K562 (cell line): ENCODE results near the gene N4BP2. TPM values are rescaled to one million over a fixed set of nuclear protein-coding genes. Genes with fewer than 3 reads are reported as not detected.

Experiments used
- ASH1L ChIP-seq: fragments of 450-650 bp; IDR thresholded peaks from 2 replicates; pipeline ENCODE4 v1.6.1; 2018; ENCODE audit warnings: borderline replicate concordance, mild to moderate bottlenecking, low read depth; ENCODE audit not compliant: partially characterized antibody
- BRD4 ChIP-seq: fragments of 200-600 bp; sonication (generic); IDR thresholded peaks from 2 replicates; pipeline ENCODE4 v1.6.1; 2017; ENCODE audit warnings: inconsistent platforms
- BRD9 ChIP-seq: fragments of 450-650 bp; IDR thresholded peaks from 2 replicates; pipeline ENCODE4 v1.6.1; 2018; ENCODE audit warnings: low read depth; ENCODE audit not compliant: partially characterized antibody
- BRF1 ChIP-seq: IDR thresholded peaks from 3 replicates; pipeline ENCODE4 v1.6.1; 2011; ENCODE audit warnings: borderline replicate concordance, mild to moderate bottlenecking; ENCODE audit not compliant: insufficient read length; ENCODE audit errors: extremely low read depth
- CTCFL ChIP-seq: IDR thresholded peaks from 2 replicates; pipeline ENCODE4 v1.6.1; 2011; ENCODE audit warnings: borderline replicate concordance, low read depth, mild to moderate bottlenecking, moderate library complexity, low read length; ENCODE audit not compliant: insufficient read depth, poor library complexity, severe bottlenecking
- EP300 ChIP-seq: IDR thresholded peaks from 2 replicates; pipeline ENCODE4 v1.6.1; 2012; ENCODE audit warnings: low read length, improper control_type of control experiment
- FOXP4 ChIP-seq: sonication (generic); formaldehyde crosslinking; IDR thresholded peaks from 2 replicates; pipeline ENCODE4 v1.8.0; 2022; ENCODE audit warnings: mild to moderate bottlenecking, missing genetic modification reagents, borderline replicate concordance
- HDAC3 ChIP-seq: fragments of 450-650 bp; IDR thresholded peaks from 2 replicates; pipeline ENCODE4 v1.6.1; 2018; ENCODE audit warnings: borderline replicate concordance, mild to moderate bottlenecking, moderate library complexity; ENCODE audit not compliant: partially characterized antibody
- HIVEP1 ChIP-seq: fragments of 250-450 bp; sonication (Bioruptor Pico); IDR thresholded peaks from 2 replicates; pipeline ENCODE4 v1.4.0; 2020; ENCODE audit warnings: mild to moderate bottlenecking
- IRF2 ChIP-seq: sonication (generic); formaldehyde crosslinking; IDR thresholded peaks from 2 replicates; pipeline ENCODE4 v1.8.1; 2022; ENCODE audit warnings: mild to moderate bottlenecking, missing genetic modification reagents
- NFE2 ChIP-seq: IDR thresholded peaks from 2 replicates; pipeline ENCODE4 v1.6.1; 2014; ENCODE audit warnings: antibody characterized with exemption, low read depth
- NR2F6 ChIP-seq: fragments of 450-650 bp; formaldehyde crosslinking; IDR thresholded peaks from 2 replicates; pipeline ENCODE4 v1.4.0; 2020; ENCODE audit warnings: mild to moderate bottlenecking
- SNIP1 ChIP-seq: fragments of 450-650 bp; IDR thresholded peaks from 2 replicates; pipeline ENCODE4 v1.7.1; 2017; ENCODE audit warnings: low read depth, mild to moderate bottlenecking
- SRSF3 ChIP-seq: fragments of 200-400 bp; formaldehyde crosslinking; IDR thresholded peaks from 2 replicates; pipeline ENCODE4 v1.6.1; 2016; ENCODE audit warnings: mild to moderate bottlenecking, low read length, moderate library complexity; ENCODE audit not compliant: insufficient read depth
- TCF15 ChIP-seq: fragments of 250-450 bp; sonication (Bioruptor Pico); IDR thresholded peaks from 2 replicates; pipeline ENCODE4 v1.8.0; 2022; ENCODE audit warnings: moderate library complexity, mild to moderate bottlenecking, inconsistent platforms
- TEAD1 ChIP-seq, 2 experiments: fragments of 450-650 bp in 1 of 2; sonication (generic) in 1 of 2; formaldehyde crosslinking; IDR thresholded peaks; 2 replicates each; pipeline versions ENCODE4 v1.4.0 to v1.8.0; 2020 to 2022; ENCODE audit warnings: mild to moderate bottlenecking in 2 of 2, missing genetic modification reagents in 1 of 2
- TEAD4 ChIP-seq, 2 experiments: sonication (generic) in 1 of 2; formaldehyde crosslinking in 1 of 2; IDR thresholded peaks; 2 replicates each; pipeline versions ENCODE4 v1.6.1 to v1.8.0; 2012 to 2022; ENCODE audit warnings: borderline replicate concordance in 1 of 2, inconsistent platforms in 1 of 2, low read length in 1 of 2, mild to moderate bottlenecking in 1 of 2, missing genetic modification reagents in 1 of 2
- ZKSCAN8 ChIP-seq: fragments of 200-800 bp; sonication (Bioruptor generic); IDR thresholded peaks from 2 replicates; pipeline ENCODE4 v1.6.1; 2016; ENCODE audit warnings: missing genetic modification characterization, missing compliant biosample characterization
- ZNF212 ChIP-seq: fragments of 450-650 bp; formaldehyde crosslinking; IDR thresholded peaks from 2 replicates; pipeline ENCODE4 v1.4.0; 2020; ENCODE audit warnings: mild to moderate bottlenecking
- ZNF232 ChIP-seq: sonication (generic); formaldehyde crosslinking; IDR thresholded peaks from 2 replicates; pipeline ENCODE4 v1.8.0; 2022; ENCODE audit warnings: mild to moderate bottlenecking, missing genetic modification reagents
- ZNF644 ChIP-seq: fragments of 200-800 bp; sonication (Bioruptor generic); IDR thresholded peaks from 2 replicates; pipeline ENCODE4 v1.6.1; 2016; ENCODE audit warnings: low read depth, missing genetic modification characterization, missing compliant biosample characterization
- ZNF75A ChIP-seq: fragments of 450-650 bp; formaldehyde crosslinking; IDR thresholded peaks from 2 replicates; pipeline ENCODE4 v1.4.0; 2020; ENCODE audit warnings: mild to moderate bottlenecking
- ZNF764 ChIP-seq: fragments of 250-450 bp; sonication (Bioruptor Pico); IDR thresholded peaks from 2 replicates; pipeline ENCODE4 v1.4.0; 2020; ENCODE audit warnings: low read depth, mild to moderate bottlenecking, moderate library complexity
- ZNF766 ChIP-seq: fragments of 200-800 bp; sonication (Bioruptor generic); conservative IDR thresholded peaks from 2 replicates; pipeline ENCODE4 v1.6.1; 2016; ENCODE audit warnings: missing genetic modification characterization, missing compliant biosample characterization
- ZNF785 ChIP-seq: fragments of 250-450 bp; sonication (Bioruptor Pico); IDR thresholded peaks from 2 replicates; pipeline ENCODE4 v1.4.0; 2020; ENCODE audit warnings: mild to moderate bottlenecking
- ZSCAN29 ChIP-seq: fragments of 450-650 bp; IDR thresholded peaks from 2 replicates; pipeline ENCODE4 v1.6.1; 2017
- polyA plus RNA-seq, 8 experiments: library from polyadenylated mRNA; depleted of rRNA in 4 of 8; stranded (reverse) in 5 of 8; unstranded in 3 of 8; fragments of >200 nt; fragmentation: Nextera tagmentation in 2 of 8; fragmentation: Illumina TruSeq in 1 of 8; extraction: Ambion mirVana in 2 of 8; extraction: Trizol in 1 of 8; gene quantifications; 2 replicates each; pipeline versions ENCODE4 v1.2.1 to v1.2.3, GENCODE V29; 2011 to 2014; ENCODE audit warnings: inconsistent platforms in 1 of 8, missing spikeins in 1 of 8
- total RNA-seq, 7 experiments: library from RNA; depleted of rRNA in 6 of 7; stranded (reverse); fragments of >200 nt in 6 of 7; fragmentation: Illumina TruSeq in 2 of 7; extraction: Trizol in 2 of 7; gene quantifications; 2 replicates each; pipeline versions ENCODE4 v1.2.1 to v1.2.3, GENCODE V29; 2011 to 2021; ENCODE audit warnings: low replicate concordance in 1 of 7

N4BP2 gene
- total and polyA plus RNA-seq, 9 of the 15 experiments (the other 6 are each of a cell fraction or from before 2014, with no cell fraction given) = 2.7 to 12.6 (median 7.6) TPM

- no peak for TF ChIP-seq HIVEP1
- no peak for TF ChIP-seq ASH1L
- no peak for TF ChIP-seq ZSCAN29
- TF ChIP-seq BRF1 = no peak
- TF ChIP-seq TEAD4 (IDR thresholded peaks at IDR 0.05; ENCODE audit: low read length) = no peak
- TF ChIP-seq TEAD4 (CRISPR knock-in tag; IDR thresholded peaks at IDR 0.05; ENCODE audit: borderline replicate concordance) = no peak
- no peak for TF ChIP-seq EP300
- TF ChIP-seq ZNF75A (CRISPR knock-in tag) = no peak
- TF ChIP-seq HDAC3 = no peak
- 0 out of 2 replicates have a peak, but pooled peaks have one; percentile 41 for TF ChIP-seq ZNF766 (CRISPR knock-in tag)
- no peak for TF ChIP-seq BRD4
- no peak for TF ChIP-seq FOXP4 (CRISPR knock-in tag)
- TF ChIP-seq TEAD1 (CRISPR knock-in tag; IDR thresholded peaks at IDR 0.05) = 0 out of 4 replicates have a peak, but pooled peaks of 1 of the 2 experiments have one; percentile 19
- TF ChIP-seq ZNF785 (CRISPR knock-in tag) = no peak
- TF ChIP-seq TCF15 (CRISPR knock-in tag) = no peak
- TF ChIP-seq IRF2 (CRISPR knock-in tag) = no peak
- TF ChIP-seq ZKSCAN8 = no peak
- no peak for TF ChIP-seq ZNF764
- no peak for TF ChIP-seq ZNF212 (CRISPR knock-in tag)
- TF ChIP-seq BRD9 = no peak
- TF ChIP-seq ZNF232 (CRISPR knock-in tag) = no peak
- TF ChIP-seq SNIP1 = no peak
- no peak for TF ChIP-seq ZNF644 (tag)
- no peak for TF ChIP-seq SRSF3
- no peak for TF ChIP-seq CTCFL
- TF ChIP-seq NR2F6 (CRISPR knock-in tag) = no peak
- no peak for TF ChIP-seq NFE2
These were observed 149.8 kb downstream of the N4BP2 start (continued) for GRCh38 chr4:40206426-40206825.
